B cell (primary cell): ENCODE measurements around the gene FRMD3.

Source experiments
- EZH2 ChIP-seq: IDR thresholded peaks from 2 replicates; pipeline ENCODE4 v1.6.1; 2012; ENCODE audit warnings: borderline replicate concordance, low read depth, mild to moderate bottlenecking, moderate library complexity, low read length; ENCODE audit not compliant: insufficient read depth, poor library complexity, severe bottlenecking
- TF ChIP-seq, protein P1 (sequence below): fragments of 200-600 bp; IDR thresholded peaks from one replicate; pipeline ENCODE4 v1.8.0; 2022; ENCODE audit warnings: antibody characterized with exemption, mild to moderate bottlenecking

DNA sequence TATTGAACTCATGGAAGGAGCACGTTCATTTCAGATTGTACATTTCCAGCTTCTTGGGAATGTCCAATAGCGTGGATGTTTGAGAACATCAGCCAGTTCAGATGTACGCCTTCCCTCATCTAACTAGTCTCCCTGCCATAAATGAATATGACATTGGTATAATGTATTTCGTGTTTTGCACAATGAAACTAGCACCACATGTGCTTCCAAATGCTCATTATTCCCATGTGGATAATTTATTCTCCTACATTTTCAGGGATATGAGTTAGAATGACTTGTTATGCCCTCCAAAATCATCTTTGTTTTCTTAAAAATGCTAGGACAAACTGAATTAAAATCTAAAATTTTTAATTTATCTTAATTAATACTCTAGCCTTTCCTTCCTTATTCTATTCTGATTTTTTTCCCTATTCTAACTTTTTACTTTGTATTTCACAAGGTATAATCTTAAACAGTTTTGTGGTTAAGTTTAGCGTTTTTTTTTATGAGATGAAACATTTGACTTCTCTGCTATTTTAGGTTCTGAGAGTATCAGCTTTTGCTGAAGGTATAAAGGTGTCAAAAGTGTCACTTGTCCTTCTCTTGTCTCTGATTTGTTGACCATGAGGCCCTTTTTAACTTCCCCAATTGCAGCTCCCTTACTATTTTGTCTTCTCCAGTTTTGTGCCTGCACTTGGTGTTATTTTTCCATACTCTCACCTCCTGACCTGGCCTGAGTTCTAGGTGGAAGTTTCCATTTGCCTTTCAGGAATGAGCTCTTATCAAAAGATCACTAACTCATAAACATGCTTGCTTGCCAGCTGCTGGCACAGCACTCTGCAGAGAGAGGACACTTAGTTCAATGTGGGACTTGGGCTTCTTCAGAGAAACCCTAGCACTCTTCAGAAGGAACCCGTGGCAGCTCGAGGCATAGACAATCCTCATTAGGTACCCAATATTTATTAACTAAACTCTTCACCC is 106.8 kb downstream of the FRMD3 start:
- TF ChIP-seq, protein P1, sequence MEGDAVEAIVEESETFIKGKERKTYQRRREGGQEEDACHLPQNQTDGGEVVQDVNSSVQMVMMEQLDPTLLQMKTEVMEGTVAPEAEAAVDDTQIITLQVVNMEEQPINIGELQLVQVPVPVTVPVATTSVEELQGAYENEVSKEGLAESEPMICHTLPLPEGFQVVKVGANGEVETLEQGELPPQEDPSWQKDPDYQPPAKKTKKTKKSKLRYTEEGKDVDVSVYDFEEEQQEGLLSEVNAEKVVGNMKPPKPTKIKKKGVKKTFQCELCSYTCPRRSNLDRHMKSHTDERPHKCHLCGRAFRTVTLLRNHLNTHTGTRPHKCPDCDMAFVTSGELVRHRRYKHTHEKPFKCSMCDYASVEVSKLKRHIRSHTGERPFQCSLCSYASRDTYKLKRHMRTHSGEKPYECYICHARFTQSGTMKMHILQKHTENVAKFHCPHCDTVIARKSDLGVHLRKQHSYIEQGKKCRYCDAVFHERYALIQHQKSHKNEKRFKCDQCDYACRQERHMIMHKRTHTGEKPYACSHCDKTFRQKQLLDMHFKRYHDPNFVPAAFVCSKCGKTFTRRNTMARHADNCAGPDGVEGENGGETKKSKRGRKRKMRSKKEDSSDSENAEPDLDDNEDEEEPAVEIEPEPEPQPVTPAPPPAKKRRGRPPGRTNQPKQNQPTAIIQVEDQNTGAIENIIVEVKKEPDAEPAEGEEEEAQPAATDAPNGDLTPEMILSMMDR = no peak
- TF ChIP-seq EZH2 = no peak
